D721Med (cell line): ENCODE data around the gene OR2H1.

Experiments
- DNase-seq: peaks from one replicate; pipeline ENCODE4 v3.0.0; 2011; ENCODE audit warnings: low spot score; ENCODE audit not compliant: insufficient read length
- FAIRE-seq: peaks from 2 replicates; lab custom pipeline; 2011; peaks lifted over from hg19 to GRCh38; lab: Jason Lieb, UNC
- TF ChIP-seq, protein P1 (sequence below): IDR thresholded peaks from 2 replicates; pipeline ENCODE4 v1.5.1; 2012; ENCODE audit warnings: mild to moderate bottlenecking, control low read depth; ENCODE audit not compliant: insufficient read depth; ENCODE audit errors: missing control alignments

The OR2H1 gene

DNA sequence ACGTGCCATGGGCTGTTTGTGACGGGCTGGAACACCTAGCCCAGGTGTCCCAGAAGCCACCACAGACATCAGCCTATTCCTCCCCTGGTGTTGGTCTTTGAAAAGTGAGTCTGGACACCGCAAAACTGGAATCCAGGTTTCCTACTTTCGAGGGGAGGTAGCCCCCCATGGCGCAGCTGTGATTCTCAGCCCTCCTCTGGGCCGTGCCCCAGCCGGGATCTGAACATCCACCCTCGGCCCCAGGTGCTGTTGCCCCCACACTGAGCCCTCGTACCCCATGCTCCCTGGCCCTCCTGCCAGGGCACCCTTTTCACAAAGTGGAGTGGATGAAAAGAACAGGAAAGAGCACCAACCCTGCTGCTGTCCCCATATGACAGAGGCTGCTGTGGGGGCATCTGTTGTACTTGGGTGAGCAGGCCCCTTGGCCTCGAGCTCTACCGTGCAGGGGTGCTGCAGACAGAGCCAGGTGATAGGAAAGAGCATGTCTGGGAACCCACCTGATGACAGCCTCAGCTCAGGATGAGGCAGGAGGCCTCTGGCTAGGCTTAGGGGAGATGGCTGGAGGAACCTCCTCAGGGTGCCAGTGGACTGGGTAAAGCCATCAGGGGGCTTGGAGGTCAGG lies 49.6 kb downstream of the OR2H1 start:
- TF ChIP-seq, protein P1, sequence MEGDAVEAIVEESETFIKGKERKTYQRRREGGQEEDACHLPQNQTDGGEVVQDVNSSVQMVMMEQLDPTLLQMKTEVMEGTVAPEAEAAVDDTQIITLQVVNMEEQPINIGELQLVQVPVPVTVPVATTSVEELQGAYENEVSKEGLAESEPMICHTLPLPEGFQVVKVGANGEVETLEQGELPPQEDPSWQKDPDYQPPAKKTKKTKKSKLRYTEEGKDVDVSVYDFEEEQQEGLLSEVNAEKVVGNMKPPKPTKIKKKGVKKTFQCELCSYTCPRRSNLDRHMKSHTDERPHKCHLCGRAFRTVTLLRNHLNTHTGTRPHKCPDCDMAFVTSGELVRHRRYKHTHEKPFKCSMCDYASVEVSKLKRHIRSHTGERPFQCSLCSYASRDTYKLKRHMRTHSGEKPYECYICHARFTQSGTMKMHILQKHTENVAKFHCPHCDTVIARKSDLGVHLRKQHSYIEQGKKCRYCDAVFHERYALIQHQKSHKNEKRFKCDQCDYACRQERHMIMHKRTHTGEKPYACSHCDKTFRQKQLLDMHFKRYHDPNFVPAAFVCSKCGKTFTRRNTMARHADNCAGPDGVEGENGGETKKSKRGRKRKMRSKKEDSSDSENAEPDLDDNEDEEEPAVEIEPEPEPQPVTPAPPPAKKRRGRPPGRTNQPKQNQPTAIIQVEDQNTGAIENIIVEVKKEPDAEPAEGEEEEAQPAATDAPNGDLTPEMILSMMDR: no peak
- FAIRE-seq (no peak), DNase-seq (no peak)

DNA sequence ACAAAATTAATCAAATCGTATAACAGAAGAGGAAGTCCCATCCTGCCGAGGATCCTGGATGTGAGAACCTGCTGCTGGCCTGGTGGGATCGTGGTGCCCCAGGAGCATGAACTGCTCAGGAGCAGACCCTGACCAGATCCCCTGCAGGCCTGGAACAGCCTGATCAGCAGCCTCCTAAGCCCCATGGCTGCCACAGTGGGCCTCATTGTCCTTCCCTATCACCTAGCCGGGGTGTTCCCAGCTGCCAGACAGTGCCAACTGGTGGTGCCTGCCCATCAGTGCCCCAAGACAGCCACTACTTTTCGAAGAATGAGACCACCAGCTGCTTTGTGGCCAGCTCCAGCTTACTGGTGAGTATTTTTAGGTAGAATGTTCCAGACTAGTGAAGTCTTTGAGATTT lies 50.4 kb downstream of the OR2H1 start:
- DNase-seq: no peak
- no peak for FAIRE-seq
- TF ChIP-seq, protein P1: no peak

DNA sequence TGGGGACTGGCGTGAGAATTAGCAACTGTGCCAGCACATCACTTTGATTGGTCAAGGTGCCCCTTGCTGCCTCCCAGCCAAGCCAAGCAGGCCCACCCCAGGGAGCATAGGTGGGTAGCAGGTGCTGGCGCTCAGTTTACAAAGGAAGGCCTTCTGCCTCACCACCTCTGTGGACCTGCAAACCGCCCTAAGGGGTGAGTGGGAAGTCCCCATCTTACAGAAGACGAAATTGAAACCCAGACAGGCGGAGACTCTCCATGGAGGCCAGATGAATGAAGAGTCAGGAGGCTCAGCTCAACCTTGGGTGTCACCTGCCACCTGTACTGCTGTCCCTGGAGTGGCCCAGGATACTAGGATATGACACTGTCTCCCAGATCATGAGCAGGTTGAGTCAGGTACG lies 52.3 kb downstream of the OR2H1 start:
- FAIRE-seq (no peak), DNase-seq (no peak)
- TF ChIP-seq, protein P1: no peak

DNA sequence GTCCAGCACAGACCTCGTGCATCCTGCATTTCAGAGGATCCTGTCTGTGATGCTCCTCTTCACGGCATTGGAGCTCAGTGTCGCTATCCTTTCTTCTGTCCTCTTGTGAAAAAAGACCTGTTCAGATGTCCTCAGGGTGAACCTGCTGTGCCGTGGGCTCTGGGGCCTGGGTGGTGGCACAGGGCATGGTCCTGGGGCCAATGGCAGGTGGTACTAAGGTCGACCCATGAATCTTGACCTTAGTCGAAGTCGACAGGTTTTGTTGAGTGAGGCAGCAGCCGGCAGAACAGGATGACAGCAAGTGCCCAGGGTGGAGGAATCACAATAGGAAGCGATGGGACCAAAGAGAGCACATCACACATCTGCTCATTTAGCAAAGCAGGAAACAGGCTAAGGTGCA lies 52.8 kb downstream of the OR2H1 start:
- TF ChIP-seq, protein P1: no peak
- DNase-seq (no peak), FAIRE-seq (no peak)

DNA sequence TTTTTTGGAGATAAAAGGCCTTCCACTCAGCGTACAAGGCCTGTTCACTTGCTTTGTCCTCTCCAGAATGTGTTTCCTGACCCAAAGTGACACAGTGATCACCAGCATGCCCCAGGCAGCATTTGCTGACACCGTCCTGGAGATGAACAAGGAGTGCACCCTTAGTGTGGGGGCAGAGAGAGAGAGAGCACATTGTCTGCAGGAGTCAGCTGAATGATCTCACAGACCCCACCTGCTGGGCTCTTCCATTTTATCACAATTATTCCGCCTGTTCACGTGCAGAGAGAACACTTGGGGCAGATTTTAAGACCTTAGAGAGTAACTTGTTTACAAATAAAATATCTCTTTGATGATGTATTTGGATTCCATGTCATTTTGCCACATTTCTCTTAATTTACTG lies 53.2 kb downstream of the OR2H1 start:
- FAIRE-seq: no peak
- DNase-seq: no peak
- TF ChIP-seq, protein P1: no peak

DNA sequence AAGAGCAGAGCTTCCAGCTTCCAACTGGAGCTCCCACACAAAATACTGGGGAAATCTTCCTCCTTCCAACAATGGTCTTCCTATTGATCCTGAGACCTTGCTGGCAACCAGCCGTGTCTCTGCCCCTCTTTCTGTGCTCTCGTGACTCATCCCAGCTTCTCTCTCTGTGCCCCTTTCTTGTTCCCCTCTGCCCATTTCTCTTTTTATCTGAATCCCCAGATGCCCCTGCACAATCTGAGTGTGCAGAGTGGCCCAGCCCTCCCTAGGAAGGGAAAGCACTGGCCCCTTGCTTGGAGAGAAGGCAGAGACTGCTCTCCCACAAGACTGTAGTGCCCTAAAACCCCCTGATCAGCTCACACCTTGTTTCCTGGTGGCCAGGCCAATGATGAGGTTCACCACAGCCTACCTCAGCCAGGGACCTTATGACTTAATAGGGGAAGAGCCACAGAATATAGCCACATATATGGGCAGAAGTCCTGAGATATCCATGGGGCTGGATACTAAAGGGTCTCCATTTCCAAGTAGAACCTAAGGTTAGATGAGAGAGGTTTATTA lies 53.9 kb downstream of the OR2H1 start:
- no peak for FAIRE-seq
- TF ChIP-seq, protein P1: no peak
- no peak for DNase-seq
